ENCODE measurements around the gene MORN1. TPM values are rescaled to one million over a fixed set of nuclear protein-coding genes. Genes with fewer than 3 reads are reported as not detected.

MORN1 gene
- total RNA-seq, 4 donors from 2014 or later = 5.7 to 13.4 (median 8.5) TPM

DNA sequence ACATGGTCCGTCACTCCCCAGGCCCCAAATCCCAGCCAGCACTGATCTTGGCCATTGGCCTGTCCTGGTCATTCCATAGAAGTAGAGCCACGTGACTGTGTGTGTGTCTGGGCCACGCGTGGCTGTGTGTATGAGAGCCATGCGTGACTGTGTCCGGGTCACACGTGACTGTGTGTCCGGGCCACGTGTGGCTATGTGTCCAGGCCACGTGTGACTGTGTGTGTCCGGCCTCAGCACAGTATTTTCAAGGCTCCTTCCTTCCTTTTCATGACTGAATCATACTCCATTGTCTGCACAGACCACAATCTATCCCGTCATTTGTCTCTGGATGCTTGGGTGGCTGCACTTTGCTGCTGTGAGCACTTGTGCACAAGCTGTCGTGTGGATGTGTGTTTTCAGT lies 95.8 kb downstream of the MORN1 start:
- Histone ChIP-seq H3K27ac (no peak overlapping the region), H3K36me3 (no peaks in the 10 kb centered on the region), H3K9me3 (no peaks in the 10 kb centered on the region), H3K4me3 (no peak overlapping the region), H3K4me1 (peaks cover 76% of the 10 kb centered on the region), H3K27me3 (no peaks in the 10 kb centered on the region)
- DNase-seq (ENCODE audit: low spot score in 2 of 2) = no peak
- TF ChIP-seq POLR2A (IDR thresholded peaks at IDR 0.05) = no peak
- no peak for TF ChIP-seq EP300 (IDR thresholded peaks at IDR 0.05)
- no peak for TF ChIP-seq POLR2AphosphoS5 (IDR thresholded peaks at IDR 0.05)
- no peak for TF ChIP-seq CTCF (IDR thresholded peaks at IDR 0.05)
- 92% methylated on average over 11 of the region's 13 CpGs for WGBS

DNA sequence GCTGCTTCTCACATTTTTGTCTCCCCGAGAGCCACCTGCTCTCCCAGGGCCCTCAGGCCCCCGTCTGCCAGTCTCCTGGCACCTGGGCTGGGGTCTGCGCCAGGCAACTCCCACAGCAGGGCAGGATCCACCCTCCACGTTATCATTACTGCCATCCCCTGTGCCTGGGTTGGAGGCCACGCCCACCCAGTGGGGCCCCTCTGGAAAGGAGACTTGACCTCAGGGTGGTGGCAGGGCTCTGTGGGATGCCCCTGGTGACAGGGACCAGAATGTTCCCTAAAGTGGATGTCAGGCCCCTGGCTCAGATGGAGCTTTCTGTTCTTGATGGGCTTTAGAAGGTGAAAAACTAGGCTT lies 96.7 kb downstream of the MORN1 start:
- no peaks in the 10 kb centered on the region for H3K36me3 ChIP-seq
- WGBS = 83% methylated on average over 5 of the region's 5 CpGs
- H3K27me3 ChIP-seq = no peaks in the 10 kb centered on the region
- no peak overlapping the region for H3K4me3 ChIP-seq
- TF ChIP-seq CTCF (IDR thresholded peaks at IDR 0.05) (no peak), POLR2AphosphoS5 (IDR thresholded peaks at IDR 0.05) (no peak), POLR2A (IDR thresholded peaks at IDR 0.05) (no peak), EP300 (IDR thresholded peaks at IDR 0.05) (no peak)
- peaks cover 76% of the 10 kb centered on the region for H3K4me1 ChIP-seq
- no peak overlapping the region for H3K27ac ChIP-seq
- no peak for DNase-seq (ENCODE audit: low spot score in 2 of 2)
- H3K9me3 ChIP-seq = no peaks in the 10 kb centered on the region

DNA sequence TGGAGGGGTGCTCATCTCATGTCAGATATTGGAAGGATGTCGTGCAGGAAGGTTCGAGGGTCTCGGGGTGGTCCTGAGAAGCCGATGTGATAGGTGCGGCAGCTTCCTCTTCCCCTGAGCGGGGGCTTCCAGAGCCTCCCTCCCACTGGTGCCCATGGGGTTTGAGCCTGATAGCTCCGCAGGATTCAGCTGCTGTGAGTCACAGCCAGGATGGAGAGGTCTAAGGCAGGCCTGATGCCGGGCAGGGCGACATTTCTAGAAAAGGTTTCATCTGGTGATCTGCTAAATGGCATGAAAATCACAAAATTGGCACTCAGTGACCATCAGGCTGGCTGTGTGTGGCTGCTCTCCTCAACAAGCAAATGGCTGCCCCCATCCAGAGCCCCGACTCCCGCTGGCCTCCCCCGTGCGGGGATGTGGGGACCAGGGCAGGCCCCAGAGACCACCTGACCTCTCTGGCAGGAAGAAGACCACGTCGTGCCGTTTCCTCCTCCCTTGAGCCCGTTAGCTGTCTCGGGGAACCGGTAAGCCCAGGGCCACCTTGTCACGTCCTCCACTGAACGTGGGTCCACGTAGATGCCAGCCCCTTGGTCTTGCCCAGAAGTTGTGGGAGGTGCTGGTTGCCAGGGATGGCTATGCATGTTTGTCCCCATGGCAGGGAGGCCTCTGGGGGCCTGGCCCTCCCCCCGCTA lies 97.2 kb downstream of the MORN1 start:
- H3K36me3 ChIP-seq = no peaks in the 10 kb centered on the region
- 82% methylated on average over 6 of the region's 23 CpGs for WGBS
- no peak overlapping the region for H3K27ac ChIP-seq
- H3K4me3 ChIP-seq = no peak overlapping the region
- DNase-seq (ENCODE audit: low spot score in 2 of 2) = no peak
- no peaks in the 10 kb centered on the region for H3K9me3 ChIP-seq
- H3K27me3 ChIP-seq = no peaks in the 10 kb centered on the region
- peaks cover 76% of the 10 kb centered on the region for H3K4me1 ChIP-seq
- TF ChIP-seq POLR2A (IDR thresholded peaks at IDR 0.05) (no peak), POLR2AphosphoS5 (IDR thresholded peaks at IDR 0.05) (no peak), CTCF (IDR thresholded peaks at IDR 0.05) (no peak), EP300 (IDR thresholded peaks at IDR 0.05) (no peak)

- H3K27ac ChIP-seq = no peak overlapping the region
- H3K4me3 ChIP-seq = no peak overlapping the region
- DNase-seq (ENCODE audit: low spot score in 2 of 2) = no peak
- TF ChIP-seq EP300 (IDR thresholded peaks at IDR 0.05) = no peak
- TF ChIP-seq POLR2AphosphoS5 (IDR thresholded peaks at IDR 0.05) = no peak
- TF ChIP-seq POLR2A (IDR thresholded peaks at IDR 0.05) = no peak
- TF ChIP-seq CTCF (IDR thresholded peaks at IDR 0.05) = no peak
- WGBS = 83% methylated on average over 7 of the region's 30 CpGs
- H3K9me3 ChIP-seq = no peaks in the 10 kb centered on the region
- H3K27me3 ChIP-seq = no peaks in the 10 kb centered on the region
- peaks cover 76% of the 10 kb centered on the region for H3K4me1 ChIP-seq
- H3K36me3 ChIP-seq = no peaks in the 10 kb centered on the region
Observed at GRCh38 chr1:2292725-2293450, 98.5 kb downstream of the MORN1 start.

- 31% methylated on average over 5 of the region's 5 CpGs for WGBS
- H3K4me3 ChIP-seq = peak overlapping the region; percentile 35
- peaks cover 73% of the 10 kb centered on the region for H3K4me1 ChIP-seq
- TF ChIP-seq EP300 (IDR thresholded peaks at IDR 0.05) (no peak), POLR2A (IDR thresholded peaks at IDR 0.05) (no peak), POLR2AphosphoS5 (IDR thresholded peaks at IDR 0.05) (no peak), CTCF (IDR thresholded peaks at IDR 0.05) (no peak)
- no peak for DNase-seq (ENCODE audit: low spot score in 2 of 2)
- H3K36me3 ChIP-seq = no peaks in the 10 kb centered on the region
- no peaks in the 10 kb centered on the region for H3K27me3 ChIP-seq
- H3K9me3 ChIP-seq = no peaks in the 10 kb centered on the region
- peak overlapping the region; percentile 75 for H3K27ac ChIP-seq
Observed at GRCh38 chr1:2291577-2291976, 99.8 kb downstream of the MORN1 start.
